MG63 (cell line): ENCODE measurements around the gene FAM53A. TPM values are rescaled to one million over a fixed set of nuclear protein-coding genes. Genes with fewer than 3 reads are reported as not detected.

Experiments used
- DNase-seq: peaks from one replicate; pipeline ENCODE4 v3.0.0-alpha.2; 2020
- H3K27me3 ChIP-seq: fragments of 250-450 bp; sonication (Bioruptor Pico); 2 replicates; pipeline ENCODE4 v1.5.1; 2020; ENCODE audit warnings: mild to moderate bottlenecking, moderate library complexity
- H3K36me3 ChIP-seq: fragments of 250-450 bp; sonication (Bioruptor Pico); 2 replicates; pipeline ENCODE4 v1.5.1; 2020; ENCODE audit warnings: mild to moderate bottlenecking, moderate library complexity
- H3K4me3 ChIP-seq: fragments of 250-450 bp; sonication (Bioruptor Pico); 2 replicates; pipeline ENCODE4 v1.5.1; 2020; ENCODE audit warnings: mild to moderate bottlenecking, moderate library complexity
- H3K9me3 ChIP-seq: fragments of 250-450 bp; sonication (Bioruptor Pico); 2 replicates; pipeline ENCODE4 v1.5.1; 2020; ENCODE audit warnings: mild to moderate bottlenecking, moderate library complexity
- total RNA-seq: library from RNA; depleted of rRNA; stranded (reverse); fragments of >200 nt; shearing (Covaris generic); gene quantifications from 2 replicates; pipeline ENCODE4 v1.2.3, GENCODE V29; 2014; ENCODE audit warnings: low replicate concordance

Gene FAM53A
- total RNA-seq, 1 experiment from 2014 or later: 2.6 TPM

DNA sequence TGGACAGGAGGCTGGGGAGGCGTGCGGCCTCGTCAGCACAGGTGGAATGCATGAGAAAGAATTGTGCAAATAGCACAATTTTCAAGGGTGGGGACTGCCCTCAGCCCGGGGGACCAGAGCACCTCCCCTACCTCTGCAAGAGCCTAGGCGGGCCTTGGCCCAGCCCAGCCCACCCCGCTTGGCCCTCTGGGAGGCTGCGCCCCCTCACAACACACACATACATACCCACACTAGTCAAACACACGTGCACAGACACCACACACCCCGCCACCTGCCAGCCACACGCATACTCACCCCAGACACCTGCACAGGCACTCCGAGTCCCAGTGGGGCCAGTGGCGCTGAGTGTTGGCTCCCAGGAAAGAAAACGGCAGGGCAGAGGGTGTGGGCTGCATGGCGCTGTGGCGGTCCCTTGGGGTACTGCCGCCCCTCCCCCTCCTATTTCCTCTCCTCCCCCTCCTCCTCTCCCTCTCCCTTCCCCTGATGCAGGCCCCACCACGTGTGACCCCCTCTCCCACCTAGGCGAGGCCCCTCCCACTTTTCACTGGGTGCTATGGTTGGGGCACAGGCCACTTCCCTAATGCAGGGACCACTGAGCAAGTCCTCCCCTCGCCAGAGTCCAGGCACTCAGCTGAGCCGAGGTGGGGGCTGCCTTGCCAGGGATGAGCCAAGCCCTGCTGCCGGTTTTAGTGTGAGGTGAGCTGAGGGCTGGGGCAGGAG is 84.5 kb downstream of the FAM53A start:
- Histone ChIP-seq H3K27me3 (no peaks in the 10 kb centered on the region), H3K36me3 (no peaks in the 10 kb centered on the region), H3K4me3 (no peak overlapping the region), H3K9me3 (no peaks in the 10 kb centered on the region)
- no peak for DNase-seq

DNA sequence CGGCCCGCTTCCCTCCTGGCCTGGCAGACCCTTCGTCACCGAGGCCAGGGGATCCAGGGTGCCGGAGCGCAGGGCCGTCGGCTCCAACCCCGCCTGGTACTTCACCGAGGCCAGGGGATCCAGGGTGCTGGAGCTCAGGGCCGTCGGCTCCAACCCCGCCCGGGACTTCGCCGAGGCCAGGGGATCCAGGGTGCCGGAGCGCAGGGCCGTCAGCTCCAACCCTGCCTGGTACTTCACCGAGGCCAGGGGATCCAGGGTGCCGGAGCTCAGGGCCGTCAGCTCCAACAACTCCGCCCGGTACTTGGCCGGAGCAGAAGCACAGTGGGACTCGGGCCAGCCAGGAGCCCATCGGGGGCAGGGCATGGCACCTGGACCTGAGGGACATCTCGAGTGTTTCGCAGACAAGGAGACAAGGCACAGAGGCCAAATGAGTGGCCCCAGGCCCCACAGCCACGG is 85.1 kb downstream of the FAM53A start:
- no peaks in the 10 kb centered on the region for H3K27me3 ChIP-seq
- DNase-seq: no peak
- H3K4me3 ChIP-seq: no peak overlapping the region
- H3K9me3 ChIP-seq: no peaks in the 10 kb centered on the region
- no peaks in the 10 kb centered on the region for H3K36me3 ChIP-seq

DNA sequence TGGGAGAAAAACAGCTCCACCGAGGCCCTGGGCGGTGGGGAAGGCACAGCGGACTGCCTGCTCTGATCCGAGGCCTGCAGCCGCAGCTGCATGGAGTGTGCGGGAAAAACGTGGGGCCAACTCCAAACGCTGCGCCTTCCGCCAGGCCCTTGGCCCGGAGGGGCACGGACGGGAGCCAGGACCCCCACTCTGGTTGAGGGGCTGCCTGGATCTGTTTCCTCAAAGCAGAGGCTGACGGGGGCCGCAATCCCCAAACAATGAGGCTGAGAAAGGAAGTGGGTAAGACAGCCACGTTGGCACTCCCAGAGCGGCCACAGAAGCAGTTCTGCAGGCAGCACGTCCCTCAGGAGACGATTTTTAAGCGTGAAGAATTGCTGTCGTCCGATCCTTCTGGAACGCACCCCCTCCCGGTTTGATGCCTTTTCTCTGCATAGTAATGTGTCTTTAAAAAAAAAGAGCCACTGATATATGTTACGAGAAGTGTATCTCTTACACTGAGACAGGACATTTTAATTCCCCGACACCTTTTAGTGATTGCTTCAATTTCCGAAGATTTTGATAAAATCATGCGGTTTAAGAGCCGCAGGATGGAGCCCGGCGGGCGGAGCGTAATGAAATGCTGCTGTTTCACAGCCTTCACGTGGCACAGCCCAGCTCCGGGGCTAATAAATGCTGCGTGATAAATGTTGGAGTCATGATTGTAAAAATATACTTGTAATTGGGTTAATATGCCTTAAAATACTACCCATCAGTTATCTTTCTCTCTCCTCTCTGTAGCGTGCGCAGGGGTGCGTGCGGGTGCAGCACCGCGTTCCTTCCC is 85.7 kb downstream of the FAM53A start:
- H3K36me3 ChIP-seq: no peaks in the 10 kb centered on the region
- DNase-seq: no peak
- no peak overlapping the region for H3K4me3 ChIP-seq
- no peaks in the 10 kb centered on the region for H3K27me3 ChIP-seq
- no peaks in the 10 kb centered on the region for H3K9me3 ChIP-seq

DNA sequence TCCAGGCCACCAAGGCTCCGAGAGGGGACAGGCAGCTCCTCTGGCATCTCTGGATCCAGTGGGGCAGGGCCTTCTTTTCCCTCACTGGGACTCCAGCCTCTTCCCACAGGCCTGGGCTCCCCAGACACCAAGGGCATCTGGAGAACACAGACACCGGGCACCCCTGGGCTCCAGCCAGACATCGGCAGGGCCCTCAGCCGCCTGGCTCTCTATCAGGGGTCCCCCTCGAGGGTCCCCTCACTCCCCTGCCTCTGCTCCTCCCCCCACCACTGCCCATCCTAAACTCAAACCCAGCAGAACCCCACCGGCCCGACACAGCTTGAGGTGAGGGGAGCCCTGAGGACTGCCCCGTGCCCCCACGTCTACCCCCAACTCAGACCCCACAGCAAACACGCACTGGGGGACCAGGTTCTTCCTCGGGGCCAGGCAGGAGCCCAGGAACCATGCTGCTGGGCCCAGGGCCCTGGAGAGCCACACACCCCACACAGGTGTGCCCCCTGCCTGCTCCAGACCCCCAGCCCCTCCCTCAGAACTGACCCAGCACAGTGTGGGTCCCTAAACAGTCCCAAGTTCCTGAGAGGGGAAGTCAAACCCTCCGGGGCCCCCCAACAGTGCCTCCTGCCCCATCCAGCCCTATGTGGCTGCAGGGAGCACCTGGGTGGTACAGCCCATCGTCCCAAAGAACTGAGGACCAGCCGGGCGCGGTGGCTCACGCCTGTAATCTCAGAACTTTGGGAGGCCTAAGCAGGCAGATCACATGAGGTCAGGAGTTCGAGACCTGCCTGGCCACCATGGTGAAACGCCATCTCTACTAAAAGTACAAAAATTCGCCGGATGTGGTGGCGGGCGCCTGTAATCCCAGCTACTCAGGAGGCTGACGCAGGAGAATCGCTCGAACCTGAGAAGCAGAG is 86.8 kb downstream of the FAM53A start:
- Histone ChIP-seq H3K4me3 (no peak overlapping the region), H3K9me3 (no peaks in the 10 kb centered on the region), H3K27me3 (no peaks in the 10 kb centered on the region), H3K36me3 (no peaks in the 10 kb centered on the region)
- DNase-seq: no peak

DNA sequence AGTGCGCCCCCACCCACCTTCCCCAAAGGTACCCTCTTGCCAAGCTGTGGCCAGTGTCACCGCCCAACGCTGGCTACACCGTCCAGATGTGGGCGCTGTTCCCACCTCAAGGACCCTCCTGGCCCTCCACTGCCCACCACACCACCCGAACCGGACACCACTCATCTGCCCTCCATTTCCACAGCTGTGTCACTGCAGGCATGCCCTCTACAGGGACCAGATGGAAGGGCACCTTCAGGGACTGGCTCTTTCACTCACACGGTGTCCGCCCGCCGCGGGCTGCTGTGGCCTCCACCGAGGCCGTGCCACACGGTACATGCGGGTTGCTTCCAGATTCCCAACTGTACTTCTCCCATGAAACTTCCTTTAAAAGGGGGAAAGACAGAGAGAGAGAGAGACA is 87.7 kb downstream of the FAM53A start:
- Histone ChIP-seq H3K4me3 (no peak overlapping the region), H3K27me3 (no peaks in the 10 kb centered on the region), H3K36me3 (no peaks in the 10 kb centered on the region), H3K9me3 (no peaks in the 10 kb centered on the region)
- no peak for DNase-seq

DNA sequence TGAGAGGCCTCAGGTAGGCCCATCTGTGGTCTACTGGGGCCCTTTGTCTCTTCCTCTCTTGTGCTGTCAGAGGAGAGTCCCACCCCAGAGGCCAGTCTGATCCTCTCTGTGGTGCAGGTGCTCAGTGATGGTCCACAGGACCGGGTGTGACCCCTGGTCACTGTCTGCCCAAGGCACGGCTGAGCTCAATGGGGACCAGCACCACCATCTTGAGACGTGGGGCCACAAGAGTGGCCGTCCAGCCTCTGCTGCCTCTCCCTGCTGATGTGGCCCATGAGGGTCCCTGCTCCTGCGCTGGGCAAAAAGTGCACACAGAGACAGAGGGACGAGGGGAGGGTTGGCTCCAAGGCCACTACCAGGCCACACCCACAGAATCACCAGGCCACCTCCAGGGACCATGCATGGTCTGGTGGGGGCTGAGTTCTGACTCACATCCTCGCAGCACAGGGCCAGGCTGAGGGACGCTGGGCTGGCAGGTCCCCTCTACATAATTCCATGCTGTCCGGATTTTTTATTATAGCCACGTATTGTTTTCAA is 88.3 kb downstream of the FAM53A start:
- no peaks in the 10 kb centered on the region for H3K36me3 ChIP-seq
- DNase-seq: no peak
- no peak overlapping the region for H3K4me3 ChIP-seq
- no peaks in the 10 kb centered on the region for H3K9me3 ChIP-seq
- no peaks in the 10 kb centered on the region for H3K27me3 ChIP-seq

DNA sequence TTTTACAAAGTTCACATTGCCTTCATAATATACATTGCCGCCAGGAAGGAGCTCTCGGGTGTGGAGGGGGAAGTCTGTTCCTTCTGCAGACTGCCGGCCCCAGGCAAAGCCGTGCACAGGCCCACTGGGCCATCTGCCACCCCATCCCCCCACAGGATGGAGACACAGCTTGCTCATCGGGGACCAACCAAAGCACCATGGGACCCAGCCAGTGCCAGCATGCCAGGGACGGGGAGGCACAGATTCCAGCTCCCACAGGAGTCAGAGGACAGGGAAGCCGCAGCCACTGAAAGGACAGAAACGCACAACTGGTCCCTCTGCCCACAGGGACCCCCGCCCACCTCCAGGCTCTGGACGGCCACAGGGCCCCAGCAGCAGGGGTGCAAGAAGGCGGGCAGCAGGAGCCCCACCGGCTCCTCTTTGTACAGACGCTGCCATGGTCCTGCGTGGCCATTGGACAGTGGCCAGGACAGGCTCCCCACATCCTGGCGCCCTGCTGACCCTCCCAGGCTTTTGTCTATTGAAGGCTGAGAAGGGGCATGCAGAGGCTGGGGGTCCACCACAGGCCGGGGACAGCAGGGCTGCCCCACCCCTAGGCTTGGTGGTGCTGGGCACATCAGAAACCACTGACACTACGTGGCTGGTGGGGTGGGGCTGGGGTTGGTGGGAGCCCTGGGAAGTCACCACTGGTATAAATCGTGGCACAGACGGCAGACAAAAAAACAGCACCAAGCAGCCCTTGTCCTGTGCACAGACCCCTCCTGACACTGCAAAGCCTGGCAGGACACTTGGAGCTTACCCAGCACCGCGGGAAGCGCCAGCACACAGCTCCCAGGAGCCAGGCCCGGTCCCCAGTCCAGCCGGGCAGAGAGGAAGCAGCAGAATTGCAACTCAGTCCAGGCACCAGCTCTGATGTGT is 89.0 kb downstream of the FAM53A start:
- Histone ChIP-seq H3K36me3 (no peaks in the 10 kb centered on the region), H3K9me3 (no peaks in the 10 kb centered on the region), H3K4me3 (no peak overlapping the region), H3K27me3 (no peaks in the 10 kb centered on the region)
- DNase-seq: no peak

DNA sequence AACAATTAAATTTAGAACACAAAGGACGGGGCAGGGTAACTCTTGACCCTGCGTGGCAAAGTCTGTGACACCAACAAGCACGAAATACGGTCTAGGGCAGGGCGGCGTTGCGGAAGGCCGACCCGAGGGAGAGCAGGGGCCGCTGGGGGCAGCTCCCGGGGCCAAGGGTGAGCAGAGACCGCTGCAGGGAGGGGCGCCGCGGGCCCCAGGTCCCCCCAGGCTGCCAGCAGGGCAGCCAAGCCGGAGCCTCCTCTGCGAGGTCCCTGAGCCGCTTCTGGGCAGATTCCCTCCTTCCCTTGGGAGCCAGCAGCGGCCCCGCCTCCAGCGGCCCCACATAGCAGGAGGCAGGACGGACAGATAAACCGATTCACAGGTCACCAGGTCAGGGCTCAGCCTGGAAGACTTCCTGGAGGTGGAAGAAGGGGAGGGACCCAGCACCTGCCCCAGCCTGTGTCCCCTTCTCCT is 90.2 kb downstream of the FAM53A start:
- Histone ChIP-seq H3K4me3 (no peak overlapping the region), H3K9me3 (peaks cover 6% of the 10 kb centered on the region; the same call in 1 of the 2 replicates), H3K27me3 (no peaks in the 10 kb centered on the region), H3K36me3 (no peaks in the 10 kb centered on the region)
- no peak for DNase-seq

DNA sequence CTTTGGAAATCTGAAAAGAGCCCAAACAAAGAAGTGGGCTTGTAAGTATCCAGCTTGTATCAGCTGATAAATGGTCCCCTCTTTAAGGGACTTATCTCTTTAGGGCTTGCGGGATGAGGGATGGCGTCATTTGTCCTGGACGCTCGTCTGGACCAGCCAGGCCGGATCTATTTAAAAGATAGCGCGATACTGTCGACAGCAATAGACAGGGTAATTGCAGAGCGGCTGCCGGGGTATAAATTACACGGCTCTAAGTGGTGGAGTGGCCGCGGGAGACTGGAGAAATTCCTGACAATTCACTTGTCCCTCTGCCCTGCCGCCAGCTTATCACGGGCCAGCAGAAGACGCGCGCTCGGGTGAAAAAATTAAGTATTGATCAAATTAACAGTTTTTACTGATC is 90.7 kb downstream of the FAM53A start:
- no peak for DNase-seq
- H3K4me3 ChIP-seq: no peak overlapping the region

DNA sequence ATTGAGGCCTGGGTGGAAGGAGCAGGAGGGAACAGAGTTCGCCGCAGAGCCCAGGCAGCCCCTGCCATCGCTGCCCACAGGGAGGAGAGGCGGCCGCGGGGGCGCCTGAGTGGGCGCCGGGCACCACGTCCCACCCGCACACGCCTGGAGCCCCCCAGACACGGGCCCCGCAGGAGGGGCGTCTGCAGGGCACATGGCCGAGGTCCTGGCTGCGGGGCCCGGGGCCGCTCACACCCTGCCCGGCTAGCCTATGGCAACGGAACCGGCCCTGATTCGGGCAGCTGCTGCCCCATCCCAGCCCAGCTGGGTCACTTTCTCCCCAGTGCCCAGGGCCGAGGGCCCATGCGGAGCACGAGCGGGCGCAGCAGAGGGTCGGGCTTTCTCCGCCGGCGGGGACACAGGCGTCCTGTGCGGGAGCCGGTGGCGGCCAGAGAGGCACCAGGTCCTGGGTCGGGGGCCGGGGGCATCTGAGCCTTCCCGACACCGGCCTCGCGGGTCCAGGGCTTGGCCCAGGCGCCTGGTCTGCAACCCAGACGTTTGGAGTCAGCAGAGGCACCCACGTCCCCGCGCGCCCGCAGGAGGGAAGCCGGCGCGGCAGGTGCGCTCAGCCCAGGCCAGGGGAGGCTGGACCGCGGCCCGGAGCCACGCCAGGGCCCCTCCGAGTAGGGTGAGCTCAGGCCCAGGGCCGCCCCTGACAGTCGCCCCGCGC is 91.2 kb downstream of the FAM53A start:
- no peaks in the 10 kb centered on the region for H3K27me3 ChIP-seq
- no peak overlapping the region for H3K4me3 ChIP-seq
- DNase-seq: no peak
- H3K36me3 ChIP-seq: no peaks in the 10 kb centered on the region
- peaks cover 6% of the 10 kb centered on the region; the same call in 1 of the 2 replicates for H3K9me3 ChIP-seq

More for the DNA sequence above, 90.7 kb downstream of the FAM53A start:
- H3K27me3 ChIP-seq: no peaks in the 10 kb centered on the region
- peaks cover 6% of the 10 kb centered on the region; the same call in 1 of the 2 replicates for H3K9me3 ChIP-seq
- H3K36me3 ChIP-seq: no peaks in the 10 kb centered on the region

DNA sequence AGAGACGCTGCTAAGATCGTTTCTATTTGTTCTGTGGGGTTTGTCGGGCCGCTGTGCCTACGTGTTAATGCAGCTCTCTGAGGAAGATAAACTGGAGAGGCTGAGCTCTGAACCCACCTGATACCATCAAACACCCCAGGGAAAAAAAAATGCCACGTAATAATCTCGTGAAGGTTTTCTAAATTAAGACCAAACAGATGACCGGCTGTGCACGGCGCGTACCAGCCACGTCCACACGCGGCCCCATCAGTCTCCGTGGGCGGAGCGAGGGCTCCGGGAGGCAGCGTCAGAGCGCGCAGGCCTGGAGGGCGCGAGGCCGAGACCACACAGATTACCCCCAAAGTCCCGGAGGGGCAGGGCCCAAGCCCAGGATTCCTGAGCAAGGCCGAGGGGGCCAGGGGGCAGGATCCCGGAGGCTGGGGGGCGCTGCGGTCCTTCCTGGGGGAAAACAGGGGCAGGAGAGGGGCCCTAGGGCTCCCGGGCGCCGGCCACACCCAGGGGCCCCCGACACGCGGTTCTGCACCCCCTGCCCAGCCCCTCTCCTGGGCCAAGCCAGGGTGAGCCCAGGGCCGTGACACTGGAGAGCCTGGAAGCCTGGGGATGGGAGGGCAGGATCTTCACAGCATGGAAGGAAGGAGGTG is 91.9 kb downstream of the FAM53A start:
- Histone ChIP-seq H3K27me3 (no peaks in the 10 kb centered on the region), H3K9me3 (peaks cover 6% of the 10 kb centered on the region; the same call in 1 of the 2 replicates), H3K4me3 (no peak overlapping the region), H3K36me3 (no peaks in the 10 kb centered on the region)
- DNase-seq: no peak

DNA sequence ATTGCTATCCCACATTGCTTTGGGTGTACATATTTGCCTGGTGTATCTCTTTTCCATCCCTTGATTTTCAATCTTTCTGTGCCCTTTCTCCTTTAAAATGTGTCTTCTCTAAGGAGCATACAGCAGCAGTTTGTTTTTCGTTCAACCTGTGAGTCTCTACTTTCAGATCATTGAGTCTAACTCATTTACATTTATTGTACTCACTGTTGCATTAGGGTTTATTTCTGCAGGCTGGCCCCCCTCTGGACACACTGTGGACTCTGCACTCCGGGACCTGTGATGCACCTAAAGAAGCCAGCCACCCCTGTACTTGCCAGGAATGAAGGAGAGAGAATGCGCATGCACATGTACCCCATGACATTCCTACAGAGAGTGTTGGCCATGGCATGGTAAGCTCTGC is 93.0 kb downstream of the FAM53A start:
- Histone ChIP-seq H3K27me3 (no peaks in the 10 kb centered on the region), H3K4me3 (no peak overlapping the region), H3K9me3 (peaks cover 6% of the 10 kb centered on the region; the same call in 1 of the 2 replicates), H3K36me3 (no peaks in the 10 kb centered on the region)
- DNase-seq: no peak

DNA sequence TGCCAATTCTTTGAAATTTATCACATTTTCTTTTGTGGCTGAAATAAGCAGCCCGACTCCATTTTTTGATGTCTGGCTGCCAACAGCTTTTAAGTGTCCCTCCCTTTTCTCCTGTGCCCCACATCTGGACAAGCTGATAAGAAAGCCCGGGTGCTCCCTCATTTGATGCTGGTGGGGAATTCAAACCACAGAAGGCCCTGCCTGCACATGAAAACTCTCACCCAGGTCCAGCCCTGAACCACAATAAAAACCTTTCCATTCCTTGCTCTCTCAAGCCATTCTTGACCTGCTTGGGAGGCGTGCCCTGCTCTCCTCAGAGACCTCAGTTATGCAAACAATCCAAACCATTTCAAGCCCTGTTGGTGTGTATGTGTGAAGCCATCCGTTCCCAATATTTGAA is 93.9 kb downstream of the FAM53A start:
- Histone ChIP-seq H3K36me3 (no peaks in the 10 kb centered on the region), H3K9me3 (peaks cover 6% of the 10 kb centered on the region; the same call in 1 of the 2 replicates), H3K4me3 (no peak overlapping the region), H3K27me3 (no peaks in the 10 kb centered on the region)
- no peak for DNase-seq
